HFFc6 (cell line): Measurements from ENCODE around the gene DHFR. TPM values are rescaled to one million over a fixed set of nuclear protein-coding genes. Genes with fewer than 3 reads are reported as not detected.
"Not testable (repeated sequence)": the region's sequence is repeated elsewhere in the genome, so short reads cannot be mapped to it uniquely, and the experiment has no call there.

Experiments used
- DNase-seq: peaks from one replicate; pipeline ENCODE4 v3.0.0-alpha.2; 2018
- H3K27ac Mint-ChIP-seq: 2 replicates; pipeline ENCODE4 v1.8.0; 2020; ENCODE audit warnings: mild to moderate bottlenecking, mixed read lengths
- H3K27me3 Mint-ChIP-seq: 2 replicates; pipeline ENCODE4 v1.8.0; 2021; ENCODE audit warnings: mild to moderate bottlenecking, moderate library complexity, mixed read lengths; ENCODE audit not compliant: insufficient read depth
- H3K36me3 Mint-ChIP-seq: 2 replicates; pipeline ENCODE4 v1.8.0; 2021; ENCODE audit warnings: low read depth, mixed read lengths
- H3K4me1 Mint-ChIP-seq: 2 replicates; pipeline ENCODE4 v1.8.0; 2020; ENCODE audit warnings: low read depth, mixed read lengths
- H3K4me3 Mint-ChIP-seq: 2 replicates; pipeline ENCODE4 v1.8.0; 2020; ENCODE audit warnings: mild to moderate bottlenecking, moderate library complexity, mixed read lengths
- H3K9me3 Mint-ChIP-seq: 2 replicates; pipeline ENCODE4 v1.8.0; 2020; ENCODE audit warnings: mild to moderate bottlenecking, mixed read lengths
- total RNA-seq, 6 experiments: library from RNA; stranded (reverse); fragmentation: NEBNext Ultra II Directional; extraction: Animal tissue kit (Norgen Biotek cat#: 25700); gene quantifications; 2 replicates in 1 of 6; 3 replicates in 5 of 6; pipeline ENCODE4 v1.2.3, GENCODE V29; 2021
- TF ChIP-seq, protein P1 (sequence below): fragments of 200-600 bp; sonication (generic); IDR thresholded peaks from 2 replicates; pipeline ENCODE4 v1.5.0; 2021; ENCODE audit warnings: antibody characterized with exemption, mild to moderate bottlenecking

Gene DHFR
- total RNA-seq, 6 experiments from 2014 or later = 22.8 to 45.3 (median 38.6) TPM

DNA sequence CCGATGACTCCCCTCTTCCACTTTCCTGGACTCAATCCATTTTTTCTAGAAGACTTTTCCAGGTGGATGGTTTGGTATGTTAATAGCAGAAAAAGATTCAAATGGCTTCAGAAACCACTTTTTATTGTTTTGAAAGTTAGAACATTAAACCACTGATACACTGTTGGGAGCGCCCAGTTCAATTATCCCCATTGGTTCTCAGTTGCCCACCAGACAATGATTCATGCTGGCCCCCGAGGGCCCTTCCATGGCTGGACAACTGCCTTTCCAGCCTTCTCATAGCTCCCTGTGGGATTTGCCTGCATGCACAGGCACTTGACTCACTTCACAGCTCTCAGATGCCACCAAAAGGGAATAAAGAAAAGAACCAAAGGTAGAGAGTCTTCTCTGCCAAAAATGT, 63.4 kb downstream of the DHFR start:
- H3K36me3 Mint-ChIP-seq = no peaks in the 10 kb centered on the region
- no peaks in the 10 kb centered on the region for H3K9me3 Mint-ChIP-seq
- TF ChIP-seq, protein P1, sequence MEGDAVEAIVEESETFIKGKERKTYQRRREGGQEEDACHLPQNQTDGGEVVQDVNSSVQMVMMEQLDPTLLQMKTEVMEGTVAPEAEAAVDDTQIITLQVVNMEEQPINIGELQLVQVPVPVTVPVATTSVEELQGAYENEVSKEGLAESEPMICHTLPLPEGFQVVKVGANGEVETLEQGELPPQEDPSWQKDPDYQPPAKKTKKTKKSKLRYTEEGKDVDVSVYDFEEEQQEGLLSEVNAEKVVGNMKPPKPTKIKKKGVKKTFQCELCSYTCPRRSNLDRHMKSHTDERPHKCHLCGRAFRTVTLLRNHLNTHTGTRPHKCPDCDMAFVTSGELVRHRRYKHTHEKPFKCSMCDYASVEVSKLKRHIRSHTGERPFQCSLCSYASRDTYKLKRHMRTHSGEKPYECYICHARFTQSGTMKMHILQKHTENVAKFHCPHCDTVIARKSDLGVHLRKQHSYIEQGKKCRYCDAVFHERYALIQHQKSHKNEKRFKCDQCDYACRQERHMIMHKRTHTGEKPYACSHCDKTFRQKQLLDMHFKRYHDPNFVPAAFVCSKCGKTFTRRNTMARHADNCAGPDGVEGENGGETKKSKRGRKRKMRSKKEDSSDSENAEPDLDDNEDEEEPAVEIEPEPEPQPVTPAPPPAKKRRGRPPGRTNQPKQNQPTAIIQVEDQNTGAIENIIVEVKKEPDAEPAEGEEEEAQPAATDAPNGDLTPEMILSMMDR = no peak
- no peak overlapping the region for H3K4me3 Mint-ChIP-seq
- no peak overlapping the region for H3K27ac Mint-ChIP-seq
- DNase-seq = no peak
- H3K4me1 Mint-ChIP-seq = peaks cover 6% of the 10 kb centered on the region; the same call in 1 of the 2 replicates
- peaks cover 7% of the 10 kb centered on the region for H3K27me3 Mint-ChIP-seq

DNA sequence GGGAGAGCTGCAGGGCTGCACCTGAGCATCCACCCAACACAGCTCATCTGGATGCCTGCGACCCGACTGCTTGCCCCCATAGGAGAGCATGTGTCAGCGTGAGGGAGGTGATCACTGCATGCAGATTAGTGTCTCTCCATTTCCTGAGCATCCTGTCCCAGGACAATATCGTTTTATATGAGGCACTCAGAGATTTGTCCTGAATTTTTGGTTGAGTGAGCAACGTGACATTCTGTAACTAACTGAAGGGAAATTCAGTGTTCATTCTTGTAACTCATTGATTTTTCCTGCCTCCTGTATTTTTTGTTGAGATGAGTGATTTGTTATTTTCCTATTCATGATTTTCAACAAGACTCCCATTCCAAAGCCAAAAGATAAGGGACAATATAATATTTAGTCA, 64.0 kb downstream of the DHFR start:
- Mint-ChIP-seq H3K4me1 (peaks cover 6% of the 10 kb centered on the region; the same call in 1 of the 2 replicates), H3K27ac (no peak overlapping the region), H3K36me3 (no peaks in the 10 kb centered on the region), H3K4me3 (no peak overlapping the region), H3K27me3 (peaks cover 7% of the 10 kb centered on the region), H3K9me3 (no peaks in the 10 kb centered on the region)
- no peak for DNase-seq
- TF ChIP-seq, protein P1 = no peak

DNA sequence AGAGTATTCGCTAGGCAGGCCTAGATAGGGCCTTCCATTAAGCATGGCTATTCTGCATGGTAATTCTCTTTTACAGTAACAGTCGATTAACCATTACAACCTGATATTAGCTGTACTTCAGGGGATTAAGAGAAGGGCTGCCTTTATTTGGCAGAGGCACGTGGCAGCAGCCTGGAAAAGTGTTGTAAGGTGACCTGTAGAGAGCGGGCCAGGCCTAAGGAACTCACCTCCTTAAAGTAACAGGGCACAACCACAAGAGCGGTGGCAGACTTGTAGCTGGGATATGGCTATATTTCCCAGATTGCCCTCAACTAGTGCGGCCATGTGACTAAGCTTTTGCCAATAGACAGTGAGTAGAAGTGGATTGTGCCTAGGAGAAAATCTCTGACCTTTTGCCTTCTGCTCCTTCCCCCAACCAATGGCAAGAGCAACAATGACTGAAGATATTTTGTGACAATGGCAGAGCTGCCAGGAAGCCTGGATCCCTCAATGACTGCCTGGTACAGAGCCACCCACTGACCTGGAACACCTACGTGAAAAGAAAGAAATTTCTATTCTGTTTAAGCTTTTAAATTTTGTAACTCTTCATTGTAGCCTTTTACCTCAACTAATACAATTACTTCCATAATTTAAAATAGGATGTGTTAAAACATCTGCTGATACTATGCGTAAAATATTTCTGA, 65.8 kb downstream of the DHFR start:
- no peak for DNase-seq
- TF ChIP-seq, protein P1 = no peak
- Mint-ChIP-seq H3K27me3 (peaks cover 5% of the 10 kb centered on the region), H3K36me3 (no peaks in the 10 kb centered on the region), H3K4me3 (no peak overlapping the region), H3K9me3 (no peaks in the 10 kb centered on the region), H3K27ac (no peak overlapping the region), H3K4me1 (peaks cover 6% of the 10 kb centered on the region; the same call in 1 of the 2 replicates)

DNA sequence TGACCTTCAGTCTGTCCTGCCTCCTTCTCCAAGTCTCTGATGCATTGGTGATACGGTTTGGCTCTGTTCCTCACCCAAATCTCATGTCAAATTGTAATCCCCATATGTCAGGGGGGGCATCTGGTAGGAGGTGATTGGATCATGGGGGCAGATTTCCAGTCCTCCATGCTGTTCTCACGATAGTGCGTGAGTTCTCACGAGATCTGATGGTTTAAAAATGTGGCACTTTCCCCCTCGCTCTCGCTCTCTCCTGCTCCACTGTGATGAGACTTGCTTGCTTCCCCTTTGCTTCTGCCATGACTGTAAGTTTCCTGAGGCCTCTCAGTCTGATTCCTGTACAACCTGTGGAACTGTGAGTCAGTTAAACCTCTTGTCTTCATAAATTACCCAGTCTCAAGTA, 70.0 kb downstream of the DHFR start:
- no peaks in the 10 kb centered on the region for H3K36me3 Mint-ChIP-seq
- no peaks in the 10 kb centered on the region for H3K9me3 Mint-ChIP-seq
- H3K4me1 Mint-ChIP-seq = no peaks in the 10 kb centered on the region; the same call in 1 of the 2 replicates
- no peak overlapping the region for H3K27ac Mint-ChIP-seq
- no peak for DNase-seq
- H3K27me3 Mint-ChIP-seq = no peaks in the 10 kb centered on the region; the same call in 1 of the 2 replicates
- TF ChIP-seq, protein P1 = no peak
- no peak overlapping the region for H3K4me3 Mint-ChIP-seq

DNA sequence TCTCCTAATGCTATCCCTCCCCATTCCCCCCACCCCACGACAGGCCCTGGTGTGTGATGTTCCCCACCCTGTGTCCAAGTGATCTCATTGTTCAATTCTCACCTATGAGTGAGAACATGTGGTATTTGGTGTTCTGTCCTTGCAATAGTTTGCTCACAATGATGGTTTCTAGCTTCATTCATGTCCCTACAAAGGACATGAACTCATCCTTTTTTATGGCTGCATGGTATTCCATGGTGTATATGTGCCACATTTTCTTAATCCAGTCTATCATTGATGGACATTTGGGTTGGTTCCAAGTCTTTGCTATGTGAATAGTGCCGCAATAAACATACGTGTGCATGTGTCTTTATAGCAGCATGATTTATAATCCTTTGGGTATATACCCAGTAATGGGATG, 74.5 kb downstream of the DHFR start:
- H3K36me3 Mint-ChIP-seq, H3K9me3 Mint-ChIP-seq, H3K27ac Mint-ChIP-seq, H3K4me1 Mint-ChIP-seq, DNase-seq, H3K4me3 Mint-ChIP-seq: not testable (repeated sequence)
- H3K27me3 Mint-ChIP-seq = peaks cover 17% of the 10 kb centered on the region

DNA sequence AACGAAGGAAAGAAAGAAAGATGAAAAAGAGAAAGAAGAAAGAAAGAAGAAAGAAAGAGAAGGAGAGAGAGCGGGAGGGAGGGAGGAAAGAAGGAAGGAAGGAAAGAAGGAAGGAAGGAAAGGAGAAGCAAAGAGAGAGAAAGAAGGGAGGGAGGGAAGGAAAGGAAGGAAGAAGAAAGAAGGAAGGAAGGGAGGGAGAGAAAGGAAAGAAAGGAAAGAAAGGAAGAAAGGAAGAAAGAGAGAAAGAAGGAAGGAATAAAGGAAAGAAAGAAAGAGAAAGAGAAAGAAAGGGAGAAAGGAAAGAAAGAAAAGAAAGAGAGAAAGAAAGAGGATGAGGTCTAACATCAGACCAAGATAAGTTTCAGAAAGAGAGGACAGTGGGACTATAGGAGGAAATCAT, 75.7 kb downstream of the DHFR start:
- Mint-ChIP-seq H3K4me3 (no peak overlapping the region), H3K27ac (no peak overlapping the region), H3K9me3 (no peaks in the 10 kb centered on the region), H3K4me1 (no peaks in the 10 kb centered on the region; the same call in 1 of the 2 replicates), H3K27me3 (peaks cover 19% of the 10 kb centered on the region), H3K36me3 (no peaks in the 10 kb centered on the region)
- TF ChIP-seq, protein P1 = no peak
- no peak for DNase-seq
